Activated CD4-positive, CD25-positive, alpha-beta regulatory T cell treated with anti-CD3 and anti-CD28 coated beads, Interleukin-2, amount 50 U/mL, for 72 hours (primary cell): Measurements from ENCODE around the gene ZSCAN18.
"Not testable (repeated sequence)": the region's sequence is repeated elsewhere in the genome, so short reads cannot be mapped to it uniquely, and the experiment has no call there.

Source experiments
- DNase-seq: peaks from one replicate; pipeline ENCODE4 v3.0.0; 2021

ZSCAN18 gene

GRCh38 chr19:58097781-58098681 is at the start of gene ZSCAN18:
ZSCAN18 (minus strand) TSS chr19:58098231; CDS start chr19:58090267, 7,964 bp downstream.
- peak; percentile 91 for DNase-seq

- DNase-seq, result not testable (repeated sequence)
Observed at GRCh38 chr19:58147475-58147874, 49.4 kb upstream of the ZSCAN18 start.

- DNase-seq, result no peak
Observed at GRCh38 chr19:58145849-58146248, 47.8 kb upstream of the ZSCAN18 start.

- DNase-seq, result no peak
Observed at GRCh38 chr19:58134244-58134643, 36.2 kb upstream of the ZSCAN18 start.

- DNase-seq, result no peak
Observed at GRCh38 chr19:58129284-58129683, 31.3 kb upstream of the ZSCAN18 start.

- DNase-seq, result no peak
Observed at GRCh38 chr19:58128041-58128685, 30.1 kb upstream of the ZSCAN18 start.

- no peak for DNase-seq
Observed at GRCh38 chr19:58123354-58123753, 25.3 kb upstream of the ZSCAN18 start.

- DNase-seq, result no peak
Observed at GRCh38 chr19:58118979-58119733, 21.1 kb upstream of the ZSCAN18 start.

GRCh38 chr19:58117841-58118575 is 20.0 kb upstream of the ZSCAN18 start:
- DNase-seq, result no peak

GRCh38 chr19:58108546-58108817 is 10.5 kb upstream of the ZSCAN18 start:
- no peak for DNase-seq

GRCh38 chr19:58107778-58108545 is 9.9 kb upstream of the ZSCAN18 start:
- no peak for DNase-seq

- no peak for DNase-seq
Observed at GRCh38 chr19:58098682-58098998, 609 bp upstream of the ZSCAN18 start.

GRCh38 chr19:58097349-58097748 is 682 bp downstream of the ZSCAN18 start:
- DNase-seq, result no peak

- no peak for DNase-seq
Observed at GRCh38 chr19:58096884-58097283, 1.1 kb downstream of the ZSCAN18 start.

- DNase-seq, result no peak
Observed at GRCh38 chr19:58095328-58095727, 2.7 kb downstream of the ZSCAN18 start.

GRCh38 chr19:58093071-58093470 is 5.0 kb downstream of the ZSCAN18 start:
- DNase-seq, result no peak

GRCh38 chr19:58091251-58091995 is 6.6 kb downstream of the ZSCAN18 start:
- no peak for DNase-seq

- no peak for DNase-seq
Observed at GRCh38 chr19:58089846-58090245, 8.2 kb downstream of the ZSCAN18 start.

GRCh38 chr19:58088521-58089052 is 9.4 kb downstream of the ZSCAN18 start:
- DNase-seq, result no peak

- DNase-seq, result no peak
Observed at GRCh38 chr19:58086825-58087710, 11.0 kb downstream of the ZSCAN18 start.
